ENCODE results near the gene SERPINA5.

DNA sequence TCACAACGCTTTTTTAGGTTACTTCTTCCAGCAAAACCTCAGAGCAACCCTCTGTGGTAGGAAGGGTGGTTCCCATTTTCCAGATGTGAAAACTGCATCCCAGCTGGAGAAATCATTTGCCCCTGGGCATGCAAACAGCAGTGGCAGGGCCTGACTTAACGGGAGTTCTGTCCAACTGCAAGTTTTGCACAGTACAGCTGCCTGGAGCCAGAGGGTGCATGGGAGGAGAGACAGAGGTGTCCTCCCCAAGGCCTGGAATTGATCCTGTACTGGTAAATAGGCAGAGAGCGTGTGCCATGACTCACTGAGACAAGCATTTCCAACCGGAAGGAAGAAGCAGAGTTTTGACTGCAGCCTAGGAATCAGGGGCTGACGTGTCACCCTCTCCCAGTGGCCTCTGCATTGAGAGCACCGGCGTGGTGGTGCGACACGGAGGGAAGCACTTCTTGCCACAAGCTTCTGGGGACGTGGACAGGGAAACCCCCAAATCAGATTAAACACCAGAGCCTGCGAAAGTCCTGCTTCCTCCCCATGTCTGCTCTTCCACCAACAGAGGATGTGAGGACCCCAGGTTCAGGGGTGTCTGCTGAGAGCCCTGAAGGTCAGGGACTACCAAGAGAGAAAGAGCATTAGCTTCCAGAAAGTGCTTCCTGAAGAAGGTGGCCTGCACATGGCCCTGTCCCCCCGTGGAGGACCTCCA lies 39.0 kb upstream of the SERPINA5 start:
- TF ChIP-seq, protein P1, sequence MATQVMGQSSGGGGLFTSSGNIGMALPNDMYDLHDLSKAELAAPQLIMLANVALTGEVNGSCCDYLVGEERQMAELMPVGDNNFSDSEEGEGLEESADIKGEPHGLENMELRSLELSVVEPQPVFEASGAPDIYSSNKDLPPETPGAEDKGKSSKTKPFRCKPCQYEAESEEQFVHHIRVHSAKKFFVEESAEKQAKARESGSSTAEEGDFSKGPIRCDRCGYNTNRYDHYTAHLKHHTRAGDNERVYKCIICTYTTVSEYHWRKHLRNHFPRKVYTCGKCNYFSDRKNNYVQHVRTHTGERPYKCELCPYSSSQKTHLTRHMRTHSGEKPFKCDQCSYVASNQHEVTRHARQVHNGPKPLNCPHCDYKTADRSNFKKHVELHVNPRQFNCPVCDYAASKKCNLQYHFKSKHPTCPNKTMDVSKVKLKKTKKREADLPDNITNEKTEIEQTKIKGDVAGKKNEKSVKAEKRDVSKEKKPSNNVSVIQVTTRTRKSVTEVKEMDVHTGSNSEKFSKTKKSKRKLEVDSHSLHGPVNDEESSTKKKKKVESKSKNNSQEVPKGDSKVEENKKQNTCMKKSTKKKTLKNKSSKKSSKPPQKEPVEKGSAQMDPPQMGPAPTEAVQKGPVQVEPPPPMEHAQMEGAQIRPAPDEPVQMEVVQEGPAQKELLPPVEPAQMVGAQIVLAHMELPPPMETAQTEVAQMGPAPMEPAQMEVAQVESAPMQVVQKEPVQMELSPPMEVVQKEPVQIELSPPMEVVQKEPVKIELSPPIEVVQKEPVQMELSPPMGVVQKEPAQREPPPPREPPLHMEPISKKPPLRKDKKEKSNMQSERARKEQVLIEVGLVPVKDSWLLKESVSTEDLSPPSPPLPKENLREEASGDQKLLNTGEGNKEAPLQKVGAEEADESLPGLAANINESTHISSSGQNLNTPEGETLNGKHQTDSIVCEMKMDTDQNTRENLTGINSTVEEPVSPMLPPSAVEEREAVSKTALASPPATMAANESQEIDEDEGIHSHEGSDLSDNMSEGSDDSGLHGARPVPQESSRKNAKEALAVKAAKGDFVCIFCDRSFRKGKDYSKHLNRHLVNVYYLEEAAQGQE (IDR thresholded peaks at IDR 0.05; ENCODE audit: low read depth), result no peak
- no peak for TF ChIP-seq FOXM1 (IDR thresholded peaks at IDR 0.05; ENCODE audit: borderline replicate concordance, low read depth)
- no peak for TF ChIP-seq EP300 (IDR thresholded peaks at IDR 0.05; ENCODE audit: borderline replicate concordance)
- no peak for TF ChIP-seq CEBPB (IDR thresholded peaks at IDR 0.05)
- TF ChIP-seq TAF1 (IDR thresholded peaks at IDR 0.05; ENCODE audit: low read depth), result no peak

All from Ishikawa (cell line).